ENCODE data around the gene ZMYND12.

DNA sequence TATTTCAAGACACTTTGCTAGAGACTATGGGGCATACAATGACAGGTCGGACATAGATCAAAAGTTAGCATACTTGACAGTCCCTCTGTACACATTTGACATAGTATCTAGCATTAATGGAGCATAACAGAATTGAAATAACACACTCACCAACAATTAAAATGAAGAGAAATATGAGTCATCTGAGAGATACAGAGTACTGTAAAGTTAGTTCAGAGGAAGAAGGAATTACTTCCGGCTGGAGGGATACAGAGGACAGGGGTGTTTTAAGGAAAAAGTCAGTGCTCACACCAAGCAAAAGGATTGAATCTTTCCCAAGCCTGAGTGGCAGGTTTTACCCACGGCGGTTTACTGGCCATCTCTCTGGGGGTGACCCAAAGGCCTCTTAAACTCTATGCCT lies 2.4 kb downstream of the ZMYND12 start:
- TF ChIP-seq CTCF (conservative IDR thresholded peaks at IDR 0.05; ENCODE audit: low read depth, low read length) (no peak), EZH2 (IDR thresholded peaks at IDR 0.05; ENCODE audit: borderline replicate concordance, low read depth, low read length, poor library complexity, severe bottlenecking) (no peak)

All from A673 (cell line).